K562 (cell line): ENCODE data around the gene CSKMT. TPM values are rescaled to one million over a fixed set of nuclear protein-coding genes. Genes with fewer than 3 reads are reported as not detected.
A peak's percentile ranks its signal among the peaks of the same experiment; 100 is the strongest.

Source experiments
- CREB3L1 ChIP-seq: fragments of 450-650 bp; IDR thresholded peaks from 2 replicates; pipeline ENCODE4 v1.6.1; 2014; ENCODE audit warnings: low read depth, mild to moderate bottlenecking, moderate library complexity, borderline replicate concordance
- ETV6 ChIP-seq, 3 experiments: fragments of 150-350 bp in 1 of 3; sonication (generic) in 1 of 3; formaldehyde crosslinking in 1 of 3; IDR thresholded peaks; 2 replicates each; pipeline versions ENCODE4 v1.6.1 to v1.8.0; 2014 to 2022; ENCODE audit warnings: borderline replicate concordance in 2 of 3, low read depth in 2 of 3, antibody characterized with exemption in 1 of 3, low read length in 1 of 3, mild to moderate bottlenecking in 1 of 3, missing genetic modification reagents in 1 of 3
- ILF3 ChIP-seq: fragments of 450-650 bp; IDR thresholded peaks from 2 replicates; pipeline ENCODE4 v1.6.1; 2018; ENCODE audit warnings: antibody characterized with exemption, mild to moderate bottlenecking, moderate library complexity, borderline replicate concordance
- MEF2A ChIP-seq: IDR thresholded peaks from 2 replicates; pipeline ENCODE4 v1.6.1; 2011; ENCODE audit warnings: low read depth, mild to moderate bottlenecking, low read length, moderate library complexity; ENCODE audit not compliant: control insufficient read depth
- NR2F6 ChIP-seq: fragments of 450-650 bp; formaldehyde crosslinking; IDR thresholded peaks from 2 replicates; pipeline ENCODE4 v1.4.0; 2020; ENCODE audit warnings: mild to moderate bottlenecking
- PHTF2 ChIP-seq: fragments of 250-450 bp; sonication (Bioruptor Pico); IDR thresholded peaks from 2 replicates; pipeline ENCODE4 v1.5.0; 2021; ENCODE audit warnings: mild to moderate bottlenecking
- RFX7 ChIP-seq: fragments of 250-450 bp; sonication (Bioruptor Pico); IDR thresholded peaks from 2 replicates; pipeline ENCODE4 v1.5.1; 2021; ENCODE audit warnings: mild to moderate bottlenecking
- TCFL5 ChIP-seq: fragments of 250-450 bp; sonication (Bioruptor Pico); conservative IDR thresholded peaks from 2 replicates; pipeline ENCODE4 v1.6.1; 2021; ENCODE audit warnings: mild to moderate bottlenecking, moderate library complexity, matching md5 sums
- ZNF224 ChIP-seq: sonication (generic); formaldehyde crosslinking; IDR thresholded peaks from 2 replicates; pipeline ENCODE4 v1.8.0; 2022; ENCODE audit warnings: mild to moderate bottlenecking, missing genetic modification reagents
- ZNF274 ChIP-seq: IDR thresholded peaks from 2 replicates; pipeline ENCODE4 v1.6.1; 2011; ENCODE audit warnings: low read depth, mild to moderate bottlenecking, low read length, moderate library complexity, borderline replicate concordance
- ZNF277 ChIP-seq: fragments of 250-450 bp; sonication (Bioruptor Pico); IDR thresholded peaks from 2 replicates; pipeline ENCODE4 v1.8.0; 2022; ENCODE audit warnings: inconsistent platforms, mild to moderate bottlenecking, moderate library complexity, borderline replicate concordance
- ZNF3 ChIP-seq: fragments of 250-450 bp; sonication (Bioruptor Pico); IDR thresholded peaks from 2 replicates; pipeline ENCODE4 v1.5.0; 2021; ENCODE audit warnings: mild to moderate bottlenecking, moderate library complexity
- ZNF316 ChIP-seq: fragments of 450-650 bp; IDR thresholded peaks from 2 replicates; pipeline ENCODE4 v1.6.1; 2016
- polyA plus RNA-seq, 8 experiments: library from polyadenylated mRNA; depleted of rRNA in 4 of 8; stranded (reverse) in 5 of 8; unstranded in 3 of 8; fragments of >200 nt; fragmentation: Nextera tagmentation in 2 of 8; fragmentation: Illumina TruSeq in 1 of 8; extraction: Ambion mirVana in 2 of 8; extraction: Trizol in 1 of 8; gene quantifications; 2 replicates each; pipeline versions ENCODE4 v1.2.1 to v1.2.3, GENCODE V29; 2011 to 2014; ENCODE audit warnings: inconsistent platforms in 1 of 8, missing spikeins in 1 of 8
- total RNA-seq, 7 experiments: library from RNA; depleted of rRNA in 6 of 7; stranded (reverse); fragments of >200 nt in 6 of 7; fragmentation: Illumina TruSeq in 2 of 7; extraction: Trizol in 2 of 7; gene quantifications; 2 replicates each; pipeline versions ENCODE4 v1.2.1 to v1.2.3, GENCODE V29; 2011 to 2021; ENCODE audit warnings: low replicate concordance in 1 of 7
- TF ChIP-seq, protein P1 (sequence below): fragments of 200-600 bp; sonication (generic); IDR thresholded peaks from one replicate; pipeline ENCODE4 v1.6.1; 2012; ENCODE audit warnings: mild to moderate bottlenecking, low read depth, low read length, inconsistent platforms

The CSKMT gene
- total and polyA plus RNA-seq, 9 of the 15 experiments (the other 6 are each of a cell fraction or from before 2014, with no cell fraction given), result 10.3 to 108 (median 27.2) TPM

DNA sequence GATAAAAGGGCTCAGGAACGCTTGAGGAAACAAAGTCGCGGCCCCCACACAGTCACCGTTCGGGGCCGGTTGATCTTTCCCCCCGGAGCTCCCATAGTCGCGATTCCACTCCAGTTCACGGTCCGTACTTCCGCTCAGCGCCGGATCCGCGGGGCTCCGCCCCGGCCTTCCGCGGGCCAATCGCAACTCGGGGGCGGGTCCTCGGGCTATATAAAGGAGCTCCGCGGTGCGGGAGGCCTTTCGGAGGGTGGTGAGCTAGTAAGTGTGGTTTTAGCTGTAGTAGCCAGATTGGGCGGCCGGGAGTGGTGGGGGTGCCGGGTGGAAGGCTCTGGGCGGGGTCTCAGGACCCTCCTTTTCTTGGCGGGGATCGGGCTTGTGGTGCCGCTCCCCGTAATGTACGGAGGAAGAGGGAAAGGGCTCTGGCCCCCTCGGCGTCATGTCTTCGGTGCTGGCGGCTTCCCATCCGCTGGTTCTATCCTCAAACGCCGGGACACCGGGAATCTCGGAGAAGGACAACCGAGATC lies at the start of gene CSKMT, which contains the start of gene C11orf98 (continued):
- TF ChIP-seq PHTF2 (CRISPR knock-in tag) (peak; percentile 86; the same call in 1 of the 2 replicates), ZNF277 (CRISPR knock-in tag) (no peak), TCFL5 (CRISPR knock-in tag) (no peak), ZNF224 (no peak), RFX7 (peak; percentile 81; the same call in 1 of the 2 replicates), ZNF3 (CRISPR knock-in tag) (peak; percentile 73), ILF3 (peak; percentile 98), NR2F6 (CRISPR knock-in tag) (peak; percentile 80), ZNF316 (no peak), CREB3L1 (no peak), ETV6 (IDR thresholded peaks at IDR 0.05; ENCODE audit: borderline replicate concordance in 1 of 2, low read depth in 2 of 2, low read length in 1 of 2) (no peak), ETV6 (CRISPR knock-in tag; IDR thresholded peaks at IDR 0.05; ENCODE audit: borderline replicate concordance) (no peak), MEF2A (no peak), ZNF274 (no peak)
- TF ChIP-seq, protein P1, sequence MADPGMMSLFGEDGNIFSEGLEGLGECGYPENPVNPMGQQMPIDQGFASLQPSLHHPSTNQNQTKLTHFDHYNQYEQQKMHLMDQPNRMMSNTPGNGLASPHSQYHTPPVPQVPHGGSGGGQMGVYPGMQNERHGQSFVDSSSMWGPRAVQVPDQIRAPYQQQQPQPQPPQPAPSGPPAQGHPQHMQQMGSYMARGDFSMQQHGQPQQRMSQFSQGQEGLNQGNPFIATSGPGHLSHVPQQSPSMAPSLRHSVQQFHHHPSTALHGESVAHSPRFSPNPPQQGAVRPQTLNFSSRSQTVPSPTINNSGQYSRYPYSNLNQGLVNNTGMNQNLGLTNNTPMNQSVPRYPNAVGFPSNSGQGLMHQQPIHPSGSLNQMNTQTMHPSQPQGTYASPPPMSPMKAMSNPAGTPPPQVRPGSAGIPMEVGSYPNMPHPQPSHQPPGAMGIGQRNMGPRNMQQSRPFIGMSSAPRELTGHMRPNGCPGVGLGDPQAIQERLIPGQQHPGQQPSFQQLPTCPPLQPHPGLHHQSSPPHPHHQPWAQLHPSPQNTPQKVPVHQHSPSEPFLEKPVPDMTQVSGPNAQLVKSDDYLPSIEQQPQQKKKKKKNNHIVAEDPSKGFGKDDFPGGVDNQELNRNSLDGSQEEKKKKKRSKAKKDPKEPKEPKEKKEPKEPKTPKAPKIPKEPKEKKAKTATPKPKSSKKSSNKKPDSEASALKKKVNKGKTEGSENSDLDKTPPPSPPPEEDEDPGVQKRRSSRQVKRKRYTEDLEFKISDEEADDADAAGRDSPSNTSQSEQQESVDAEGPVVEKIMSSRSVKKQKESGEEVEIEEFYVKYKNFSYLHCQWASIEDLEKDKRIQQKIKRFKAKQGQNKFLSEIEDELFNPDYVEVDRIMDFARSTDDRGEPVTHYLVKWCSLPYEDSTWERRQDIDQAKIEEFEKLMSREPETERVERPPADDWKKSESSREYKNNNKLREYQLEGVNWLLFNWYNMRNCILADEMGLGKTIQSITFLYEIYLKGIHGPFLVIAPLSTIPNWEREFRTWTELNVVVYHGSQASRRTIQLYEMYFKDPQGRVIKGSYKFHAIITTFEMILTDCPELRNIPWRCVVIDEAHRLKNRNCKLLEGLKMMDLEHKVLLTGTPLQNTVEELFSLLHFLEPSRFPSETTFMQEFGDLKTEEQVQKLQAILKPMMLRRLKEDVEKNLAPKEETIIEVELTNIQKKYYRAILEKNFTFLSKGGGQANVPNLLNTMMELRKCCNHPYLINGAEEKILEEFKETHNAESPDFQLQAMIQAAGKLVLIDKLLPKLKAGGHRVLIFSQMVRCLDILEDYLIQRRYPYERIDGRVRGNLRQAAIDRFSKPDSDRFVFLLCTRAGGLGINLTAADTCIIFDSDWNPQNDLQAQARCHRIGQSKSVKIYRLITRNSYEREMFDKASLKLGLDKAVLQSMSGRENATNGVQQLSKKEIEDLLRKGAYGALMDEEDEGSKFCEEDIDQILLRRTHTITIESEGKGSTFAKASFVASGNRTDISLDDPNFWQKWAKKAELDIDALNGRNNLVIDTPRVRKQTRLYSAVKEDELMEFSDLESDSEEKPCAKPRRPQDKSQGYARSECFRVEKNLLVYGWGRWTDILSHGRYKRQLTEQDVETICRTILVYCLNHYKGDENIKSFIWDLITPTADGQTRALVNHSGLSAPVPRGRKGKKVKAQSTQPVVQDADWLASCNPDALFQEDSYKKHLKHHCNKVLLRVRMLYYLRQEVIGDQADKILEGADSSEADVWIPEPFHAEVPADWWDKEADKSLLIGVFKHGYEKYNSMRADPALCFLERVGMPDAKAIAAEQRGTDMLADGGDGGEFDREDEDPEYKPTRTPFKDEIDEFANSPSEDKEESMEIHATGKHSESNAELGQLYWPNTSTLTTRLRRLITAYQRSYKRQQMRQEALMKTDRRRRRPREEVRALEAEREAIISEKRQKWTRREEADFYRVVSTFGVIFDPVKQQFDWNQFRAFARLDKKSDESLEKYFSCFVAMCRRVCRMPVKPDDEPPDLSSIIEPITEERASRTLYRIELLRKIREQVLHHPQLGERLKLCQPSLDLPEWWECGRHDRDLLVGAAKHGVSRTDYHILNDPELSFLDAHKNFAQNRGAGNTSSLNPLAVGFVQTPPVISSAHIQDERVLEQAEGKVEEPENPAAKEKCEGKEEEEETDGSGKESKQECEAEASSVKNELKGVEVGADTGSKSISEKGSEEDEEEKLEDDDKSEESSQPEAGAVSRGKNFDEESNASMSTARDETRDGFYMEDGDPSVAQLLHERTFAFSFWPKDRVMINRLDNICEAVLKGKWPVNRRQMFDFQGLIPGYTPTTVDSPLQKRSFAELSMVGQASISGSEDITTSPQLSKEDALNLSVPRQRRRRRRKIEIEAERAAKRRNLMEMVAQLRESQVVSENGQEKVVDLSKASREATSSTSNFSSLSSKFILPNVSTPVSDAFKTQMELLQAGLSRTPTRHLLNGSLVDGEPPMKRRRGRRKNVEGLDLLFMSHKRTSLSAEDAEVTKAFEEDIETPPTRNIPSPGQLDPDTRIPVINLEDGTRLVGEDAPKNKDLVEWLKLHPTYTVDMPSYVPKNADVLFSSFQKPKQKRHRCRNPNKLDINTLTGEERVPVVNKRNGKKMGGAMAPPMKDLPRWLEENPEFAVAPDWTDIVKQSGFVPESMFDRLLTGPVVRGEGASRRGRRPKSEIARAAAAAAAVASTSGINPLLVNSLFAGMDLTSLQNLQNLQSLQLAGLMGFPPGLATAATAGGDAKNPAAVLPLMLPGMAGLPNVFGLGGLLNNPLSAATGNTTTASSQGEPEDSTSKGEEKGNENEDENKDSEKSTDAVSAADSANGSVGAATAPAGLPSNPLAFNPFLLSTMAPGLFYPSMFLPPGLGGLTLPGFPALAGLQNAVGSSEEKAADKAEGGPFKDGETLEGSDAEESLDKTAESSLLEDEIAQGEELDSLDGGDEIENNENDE, result no peak
